K562 (cell line): Measurements from ENCODE around the gene PHLDB3. TPM values are rescaled to one million over a fixed set of nuclear protein-coding genes. Genes with fewer than 3 reads are reported as not detected.

Experiments
- CEBPB ChIP-seq: fragments of 450-650 bp; IDR thresholded peaks from 2 replicates; pipeline ENCODE4 v1.6.1; 2016; ENCODE audit warnings: missing genetic modification characterization, missing compliant biosample characterization
- DNMT1 ChIP-seq: fragments of 450-650 bp; IDR thresholded peaks from 2 replicates; pipeline ENCODE4 v1.6.1; 2016; ENCODE audit warnings: antibody characterized with exemption, mild to moderate bottlenecking
- ESRRA ChIP-seq: fragments of 450-650 bp; IDR thresholded peaks from 2 replicates; pipeline ENCODE4 v1.6.1; 2014; ENCODE audit warnings: low read depth, mild to moderate bottlenecking, moderate library complexity, borderline replicate concordance
- HSF4 ChIP-seq: fragments of 250-450 bp; sonication (Bioruptor Pico); IDR thresholded peaks from 2 replicates; pipeline ENCODE4 v2.1.2; 2022; ENCODE audit warnings: mild to moderate bottlenecking, moderate library complexity, borderline replicate concordance
- IRF9 ChIP-seq: fragments of 450-650 bp; IDR thresholded peaks from 2 replicates; pipeline ENCODE4 v1.6.1; 2016; ENCODE audit warnings: missing biosample characterization, missing genetic modification characterization
- MAFF ChIP-seq: IDR thresholded peaks from 2 replicates; pipeline ENCODE4 v1.6.1; 2012; ENCODE audit warnings: low read length, improper control_type of control experiment
- MAFK ChIP-seq: IDR thresholded peaks from 2 replicates; pipeline ENCODE4 v1.6.1; 2011; ENCODE audit warnings: low read length, improper control_type of control experiment
- MLLT1 ChIP-seq, 2 experiments: fragments of 450-650 bp; IDR thresholded peaks; 2 replicates each; pipeline ENCODE4 v1.6.1; 2016
- SMARCA4 ChIP-seq: fragments of 450-650 bp; IDR thresholded peaks from 2 replicates; pipeline ENCODE4 v1.6.1; 2016
- ZNF133 ChIP-seq: fragments of 250-450 bp; sonication (Bioruptor Pico); IDR thresholded peaks from 2 replicates; pipeline ENCODE4 v1.4.0; 2020; ENCODE audit warnings: mild to moderate bottlenecking
- ZNF277 ChIP-seq: fragments of 250-450 bp; sonication (Bioruptor Pico); IDR thresholded peaks from 2 replicates; pipeline ENCODE4 v1.8.0; 2022; ENCODE audit warnings: inconsistent platforms, mild to moderate bottlenecking, moderate library complexity, borderline replicate concordance
- polyA plus RNA-seq, 8 experiments: library from polyadenylated mRNA; depleted of rRNA in 4 of 8; stranded (reverse) in 5 of 8; unstranded in 3 of 8; fragments of >200 nt; fragmentation: Nextera tagmentation in 2 of 8; fragmentation: Illumina TruSeq in 1 of 8; extraction: Ambion mirVana in 2 of 8; extraction: Trizol in 1 of 8; gene quantifications; 2 replicates each; pipeline versions ENCODE4 v1.2.1 to v1.2.3, GENCODE V29; 2011 to 2014; ENCODE audit warnings: inconsistent platforms in 1 of 8, missing spikeins in 1 of 8
- total RNA-seq, 7 experiments: library from RNA; depleted of rRNA in 6 of 7; stranded (reverse); fragments of >200 nt in 6 of 7; fragmentation: Illumina TruSeq in 2 of 7; extraction: Trizol in 2 of 7; gene quantifications; 2 replicates each; pipeline versions ENCODE4 v1.2.1 to v1.2.3, GENCODE V29; 2011 to 2021; ENCODE audit warnings: low replicate concordance in 1 of 7

The PHLDB3 gene
- total and polyA plus RNA-seq, 9 of the 15 experiments (the other 6 are each of a cell fraction or from before 2014, with no cell fraction given) = 0.04 to 23.5 (median 3.9) TPM

GRCh38 chr19:43467730-43468129 lies 36.8 kb downstream of the PHLDB3 start (continued):
- TF ChIP-seq ZNF277 = no peak
- TF ChIP-seq CEBPB (tag) = peak; percentile 91
- TF ChIP-seq MLLT1 (IDR thresholded peaks at IDR 0.05) = peak in 1 of 2 experiments; percentile 82; a peak in 2 of 4 replicates
- no peak for TF ChIP-seq ZNF133 (CRISPR knock-in tag)
- TF ChIP-seq ESRRA = peak; percentile 62; the same call in 1 of the 2 replicates
- peak; percentile 53; the same call in 1 of the 2 replicates for TF ChIP-seq MAFK
- TF ChIP-seq DNMT1 = no peak
- TF ChIP-seq MAFF = peak; percentile 61; the same call in 1 of the 2 replicates
- 0 out of 2 replicates have a peak, but pooled peaks have one; percentile 34 for TF ChIP-seq IRF9 (tag)
- TF ChIP-seq SMARCA4 = peak; percentile 60; the same call in 1 of the 2 replicates
- no peak for TF ChIP-seq HSF4 (CRISPR knock-in tag)
